GM21367 (cell line): ENCODE measurements around the gene CBLL1.

Experiments
- ATAC-seq: cut with Tn5 transposase; IDR thresholded peaks from one replicate; pipeline ENCODE4 v1.9.1; 2021; ENCODE audit not compliant: unreplicated experiment

Gene CBLL1

DNA sequence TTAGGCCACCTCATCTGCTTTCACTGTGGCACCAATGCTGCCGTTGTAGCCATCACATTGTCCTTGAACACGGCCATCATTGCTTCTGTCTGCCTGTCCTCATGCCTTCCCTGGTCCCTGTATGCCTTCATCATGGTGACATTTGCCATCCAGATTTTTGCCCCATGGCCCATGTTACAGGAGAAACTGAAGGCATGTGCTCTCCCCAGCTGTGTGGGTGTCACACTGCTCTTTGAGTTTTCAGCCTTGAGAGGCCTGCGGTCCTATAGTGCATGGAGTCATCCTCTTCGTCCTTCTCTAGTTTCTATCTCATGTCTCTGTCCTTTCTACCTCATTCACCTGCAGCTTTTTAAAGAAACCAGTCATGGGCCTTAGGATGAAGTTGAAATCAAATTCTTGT lies 65.2 kb downstream of the CBLL1 start:
- no peak for ATAC-seq

DNA sequence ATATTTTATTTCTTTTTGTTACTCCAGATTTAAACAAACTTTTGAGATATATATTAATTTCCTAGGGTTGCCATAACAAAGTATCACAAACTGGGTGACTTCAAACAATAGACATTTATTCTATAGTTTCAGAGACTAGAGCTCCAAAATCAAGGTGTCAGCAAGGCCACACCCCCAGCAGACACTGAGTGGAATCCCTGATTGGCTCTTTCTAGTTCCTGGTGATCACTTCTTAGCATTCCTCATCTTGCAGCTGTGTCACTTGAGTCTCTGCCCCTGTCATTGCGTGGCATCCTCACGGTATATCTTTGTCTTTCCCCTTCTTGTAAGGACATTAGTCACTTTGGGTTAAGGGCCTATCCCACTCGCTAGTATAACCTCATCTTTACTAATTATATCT lies 66.7 kb downstream of the CBLL1 start:
- ATAC-seq = no peak
